ENCODE data around the gene PGAP3. TPM values are rescaled to one million over a fixed set of nuclear protein-coding genes. Genes with fewer than 3 reads are reported as not detected.
"Not testable (repeated sequence)": the region's sequence is repeated elsewhere in the genome, so short reads cannot be mapped to it uniquely, and the experiment has no call there.

The PGAP3 gene
- total and polyA plus RNA-seq, 2 donors: 10.0 to 19.1 TPM

- DNase-seq (ENCODE audit: extremely low spot score): no peak
- 94% methylated on average over 6 of the region's 6 CpGs for WGBS
- peaks cover 5% of the 10 kb centered on the region for H3K36me3 ChIP-seq (ENCODE audit: insufficient read depth)
- H3K27ac ChIP-seq (ENCODE audit: low read depth): no peak overlapping the region
- no peak overlapping the region for H3K4me3 ChIP-seq (ENCODE audit: low read depth, low read length)
- H3K4me1 ChIP-seq (ENCODE audit: insufficient read depth): no peaks in the 10 kb centered on the region
Observed at GRCh38 chr17:39722104-39722503, 34.2 kb upstream of the PGAP3 start.

- H3K4me1 ChIP-seq (ENCODE audit: insufficient read depth): no peaks in the 10 kb centered on the region
- DNase-seq (ENCODE audit: extremely low spot score): no peak
- 86% methylated on average over 7 of the region's 7 CpGs for WGBS
- H3K36me3 ChIP-seq (ENCODE audit: insufficient read depth): peaks cover 8% of the 10 kb centered on the region
- H3K4me3 ChIP-seq (ENCODE audit: low read depth, low read length): no peak overlapping the region
- no peak overlapping the region for H3K27ac ChIP-seq (ENCODE audit: low read depth)
Observed at GRCh38 chr17:39719563-39720355, 31.9 kb upstream of the PGAP3 start.

GRCh38 chr17:39717660-39718059 is 29.8 kb upstream of the PGAP3 start:
- WGBS: 84% methylated on average over 6 of the region's 6 CpGs
- Histone ChIP-seq H3K27ac (ENCODE audit: low read depth) (no peak overlapping the region), H3K4me3 (ENCODE audit: low read depth, low read length) (no peak overlapping the region), H3K4me1 (ENCODE audit: insufficient read depth) (no peaks in the 10 kb centered on the region), H3K36me3 (ENCODE audit: insufficient read depth) (peaks cover 8% of the 10 kb centered on the region)
- no peak for DNase-seq (ENCODE audit: extremely low spot score)

- no peak overlapping the region for H3K27ac ChIP-seq (ENCODE audit: low read depth)
- no peak overlapping the region for H3K4me3 ChIP-seq (ENCODE audit: low read depth, low read length)
- H3K36me3 ChIP-seq (ENCODE audit: insufficient read depth): peaks cover 8% of the 10 kb centered on the region
- no peak for DNase-seq (ENCODE audit: extremely low spot score)
- WGBS: 82% methylated on average over 11 of the region's 11 CpGs
- no peaks in the 10 kb centered on the region for H3K4me1 ChIP-seq (ENCODE audit: insufficient read depth)
Observed at GRCh38 chr17:39716879-39717536, 29.2 kb upstream of the PGAP3 start.

- Histone ChIP-seq H3K4me1 (ENCODE audit: insufficient read depth) (no peaks in the 10 kb centered on the region), H3K27ac (ENCODE audit: low read depth) (no peak overlapping the region), H3K4me3 (ENCODE audit: low read depth, low read length) (no peak overlapping the region), H3K36me3 (ENCODE audit: insufficient read depth) (peaks cover 8% of the 10 kb centered on the region)
- DNase-seq (ENCODE audit: extremely low spot score): no peak
- WGBS: 91% methylated on average over 15 of the region's 15 CpGs
Observed at GRCh38 chr17:39716073-39716818, 28.4 kb upstream of the PGAP3 start.

- no peak overlapping the region for H3K27ac ChIP-seq (ENCODE audit: low read depth)
- H3K36me3 ChIP-seq (ENCODE audit: insufficient read depth): peaks cover 8% of the 10 kb centered on the region
- no peak overlapping the region for H3K4me3 ChIP-seq (ENCODE audit: low read depth, low read length)
- 95% methylated on average over 18 of the region's 18 CpGs for WGBS
- no peak for DNase-seq (ENCODE audit: extremely low spot score)
- H3K4me1 ChIP-seq (ENCODE audit: insufficient read depth): no peaks in the 10 kb centered on the region
Observed at GRCh38 chr17:39715375-39716072, 27.7 kb upstream of the PGAP3 start.

GRCh38 chr17:39714234-39714633 is 26.4 kb upstream of the PGAP3 start:
- peaks cover 6% of the 10 kb centered on the region for H3K36me3 ChIP-seq (ENCODE audit: insufficient read depth)
- no peak overlapping the region for H3K27ac ChIP-seq (ENCODE audit: low read depth)
- no peak overlapping the region for H3K4me3 ChIP-seq (ENCODE audit: low read depth, low read length)
- no peaks in the 10 kb centered on the region for H3K4me1 ChIP-seq (ENCODE audit: insufficient read depth)
- WGBS: 95% methylated on average over 4 of the region's 4 CpGs
- DNase-seq (ENCODE audit: extremely low spot score): no peak

GRCh38 chr17:39711851-39712250 is 24.0 kb upstream of the PGAP3 start:
- Histone ChIP-seq H3K36me3 (ENCODE audit: insufficient read depth) (peaks cover 2% of the 10 kb centered on the region), H3K27ac (ENCODE audit: low read depth) (no peak overlapping the region), H3K4me3 (ENCODE audit: low read depth, low read length) (no peak overlapping the region), H3K4me1 (ENCODE audit: insufficient read depth) (no peaks in the 10 kb centered on the region)
- 92% methylated on average over 10 of the region's 10 CpGs for WGBS
- no peak for DNase-seq (ENCODE audit: extremely low spot score)

- not testable (repeated sequence) for DNase-seq (ENCODE audit: extremely low spot score)
Observed at GRCh38 chr17:39711071-39711470, 23.2 kb upstream of the PGAP3 start.

GRCh38 chr17:39709998-39710964 is 22.4 kb upstream of the PGAP3 start:
- Histone ChIP-seq H3K27ac (ENCODE audit: low read depth) (no peak overlapping the region), H3K4me1 (ENCODE audit: insufficient read depth) (peaks cover under 1% of the 10 kb centered on the region), H3K36me3 (ENCODE audit: insufficient read depth) (peaks cover 2% of the 10 kb centered on the region), H3K4me3 (ENCODE audit: low read depth, low read length) (no peak overlapping the region)
- no peak for DNase-seq (ENCODE audit: extremely low spot score)
- 93% methylated on average over 20 of the region's 20 CpGs for WGBS

More at GRCh38 chr17:39711071-39711470, 23.2 kb upstream of the PGAP3 start:
- not testable (repeated sequence) for H3K27ac ChIP-seq (ENCODE audit: low read depth); H3K36me3 ChIP-seq (ENCODE audit: insufficient read depth); H3K4me1 ChIP-seq (ENCODE audit: insufficient read depth); H3K4me3 ChIP-seq (ENCODE audit: low read depth, low read length)
- 91% methylated on average over 11 of the region's 11 CpGs for WGBS

- WGBS: 87% methylated on average over 14 of the region's 14 CpGs
- peaks cover 2% of the 10 kb centered on the region for H3K36me3 ChIP-seq (ENCODE audit: insufficient read depth)
Observed at GRCh38 chr17:39709319-39709997, 21.6 kb upstream of the PGAP3 start.

GRCh38 chr17:39706921-39707337 is 19.1 kb upstream of the PGAP3 start:
- no peak for DNase-seq (ENCODE audit: extremely low spot score)
- no peak overlapping the region for H3K27ac ChIP-seq (ENCODE audit: low read depth)
- H3K36me3 ChIP-seq (ENCODE audit: insufficient read depth): peaks cover 2% of the 10 kb centered on the region
- H3K4me3 ChIP-seq (ENCODE audit: low read depth, low read length): no peak overlapping the region
- WGBS: 83% methylated on average over 7 of the region's 7 CpGs
- peaks cover 3% of the 10 kb centered on the region for H3K4me1 ChIP-seq (ENCODE audit: insufficient read depth)

More at GRCh38 chr17:39709319-39709997, 21.6 kb upstream of the PGAP3 start:
- DNase-seq (ENCODE audit: extremely low spot score): no peak
- Histone ChIP-seq H3K4me3 (ENCODE audit: low read depth, low read length) (no peak overlapping the region), H3K4me1 (ENCODE audit: insufficient read depth) (peaks cover 3% of the 10 kb centered on the region), H3K27ac (ENCODE audit: low read depth) (no peak overlapping the region)
